Measurements from ENCODE around the gene PPFIA3.
"Not testable (repeated sequence)": the region's sequence is repeated elsewhere in the genome, so short reads cannot be mapped to it uniquely, and the experiment has no call there.

The PPFIA3 gene

GRCh38 chr19:49145573-49146407, 26.4 kb downstream of the PPFIA3 start:
- peak; percentile 78 for DNase-seq (ENCODE audit: low read depth)
- H3K4me3 ChIP-seq (ENCODE audit: low read depth, low read length), result no peak overlapping the region
- TF ChIP-seq MAX (IDR thresholded peaks at IDR 0.05; ENCODE audit: low read depth, low read length) (peak; percentile 68; the same call in 1 of the 2 replicates), MYC (IDR thresholded peaks at IDR 0.05; ENCODE audit: low read depth, low read length) (peak; percentile 71), POLR2A (IDR thresholded peaks at IDR 0.05; ENCODE audit: extremely low read depth, insufficient read length) (no peak), CTCF (IDR thresholded peaks at IDR 0.05; ENCODE audit: low read depth, low read length) (peak; percentile 79)

- not testable (repeated sequence) for DNase-seq (ENCODE audit: low read depth); H3K4me3 ChIP-seq (ENCODE audit: low read depth, low read length)
Observed at GRCh38 chr19:49146408-49146770, 27.0 kb downstream of the PPFIA3 start.

- TF ChIP-seq CTCF (IDR thresholded peaks at IDR 0.05; ENCODE audit: low read depth, low read length) (no peak), POLR2A (IDR thresholded peaks at IDR 0.05; ENCODE audit: extremely low read depth, insufficient read length) (no peak), MYC (IDR thresholded peaks at IDR 0.05; ENCODE audit: low read depth, low read length) (no peak), MAX (IDR thresholded peaks at IDR 0.05; ENCODE audit: low read depth, low read length) (no peak)
- H3K4me3 ChIP-seq (ENCODE audit: low read depth, low read length), result no peak overlapping the region
- no peak for DNase-seq (ENCODE audit: low read depth)
Observed at GRCh38 chr19:49148044-49148682, 28.8 kb downstream of the PPFIA3 start.

- DNase-seq (ENCODE audit: low read depth), result peak; percentile 71
- TF ChIP-seq CTCF (IDR thresholded peaks at IDR 0.05; ENCODE audit: low read depth, low read length), result no peak
- no peak for TF ChIP-seq MYC (IDR thresholded peaks at IDR 0.05; ENCODE audit: low read depth, low read length)
- TF ChIP-seq POLR2A (IDR thresholded peaks at IDR 0.05; ENCODE audit: extremely low read depth, insufficient read length), result no peak
- TF ChIP-seq MAX (IDR thresholded peaks at IDR 0.05; ENCODE audit: low read depth, low read length), result no peak
- peak overlapping the region; percentile 62 for H3K4me3 ChIP-seq (ENCODE audit: low read depth, low read length)
Observed at GRCh38 chr19:49148784-49149651, 29.7 kb downstream of the PPFIA3 start.

GRCh38 chr19:49149652-49150105, 30.3 kb downstream of the PPFIA3 start:
- peak overlapping the region; percentile 62 for H3K4me3 ChIP-seq (ENCODE audit: low read depth, low read length)
- DNase-seq (ENCODE audit: low read depth), result peak; percentile 61
- TF ChIP-seq POLR2A (IDR thresholded peaks at IDR 0.05; ENCODE audit: extremely low read depth, insufficient read length), result no peak

- peak; percentile 60 for TF ChIP-seq MYC (IDR thresholded peaks at IDR 0.05; ENCODE audit: low read depth, low read length)
- no peak; the same call in 1 of the 2 replicates for TF ChIP-seq MAX (IDR thresholded peaks at IDR 0.05; ENCODE audit: low read depth, low read length)
- H3K4me3 ChIP-seq (ENCODE audit: low read depth, low read length), result peak overlapping the region; percentile 62
- peak; percentile 83 for DNase-seq (ENCODE audit: low read depth)
Observed at GRCh38 chr19:49150106-49150943, 31.0 kb downstream of the PPFIA3 start.

All from NB4 (cell line).